H1 (cell line): ENCODE data around the gene CERS1. TPM values are rescaled to one million over a fixed set of nuclear protein-coding genes. Genes with fewer than 3 reads are reported as not detected.

Source experiments
- CTCF ChIA-PET: fragments of 300-600 bp; sonication (Branson Sonifier 250); formaldehyde crosslinking; loops from one replicate; lab custom pipeline; 2021; ENCODE audit not compliant: partially characterized antibody; lab: Charles Lee
- POLR2A ChIA-PET: fragments of 300-600 bp; sonication (Branson Sonifier 250); formaldehyde crosslinking; loops from one replicate; lab custom pipeline; 2021; ENCODE audit warnings: inconsistent platforms; ENCODE audit not compliant: partially characterized antibody; lab: Charles Lee
- DNase-seq, 2 experiments: peaks; one replicate each; pipeline versions ENCODE4 v3.0.0 to v3.0.0-alpha.2; 2010 to 2022; ENCODE audit warnings: low spot score in 2 of 2, low read depth in 1 of 2, mixed read lengths in 1 of 2
- FAIRE-seq: peaks from 2 replicates; lab custom pipeline; 2011; peaks lifted over from hg19 to GRCh38; lab: Jason Lieb, UNC
- H2AFZ ChIP-seq: 2 replicates; pipeline ENCODE4 v1.8.1; 2012; ENCODE audit warnings: low read length, inconsistent platforms
- H2AK5ac ChIP-seq: 2 replicates; pipeline ENCODE4 v1.6.1; 2013; ENCODE audit warnings: low read depth, low read length
- H2BK120ac ChIP-seq: replicated peaks from 2 replicates; pipeline ENCODE3; 2013; ENCODE audit warnings: low read depth, low read length, inconsistent platforms
- H2BK12ac ChIP-seq: 2 replicates; pipeline ENCODE4 v1.6.1; 2013; ENCODE audit warnings: low read depth, low read length
- H2BK15ac ChIP-seq: 2 replicates; pipeline ENCODE4 v1.6.1; 2013; ENCODE audit warnings: low read length
- H2BK20ac ChIP-seq: 2 replicates; pipeline ENCODE4 v1.6.1; 2013; ENCODE audit warnings: low read length
- H2BK5ac ChIP-seq: 2 replicates; pipeline ENCODE4 v1.6.1; 2013; ENCODE audit warnings: low read depth, low read length
- H3K14ac ChIP-seq: 2 replicates; pipeline ENCODE4 v1.6.1; 2013; ENCODE audit warnings: inconsistent platforms; ENCODE audit not compliant: insufficient read length
- H3K18ac ChIP-seq: 2 replicates; pipeline ENCODE4 v1.6.1; 2013; ENCODE audit warnings: low read length; ENCODE audit errors: extremely low read depth
- H3K23ac ChIP-seq: 2 replicates; pipeline ENCODE4 v1.6.1; 2013; ENCODE audit warnings: inconsistent platforms; ENCODE audit not compliant: insufficient read length
- H3K23me2 ChIP-seq: 2 replicates; pipeline ENCODE4 v1.6.1; 2013; ENCODE audit warnings: low read depth, low read length
- H3K27ac ChIP-seq: 2 replicates; pipeline ENCODE4 v1.6.1; 2011; ENCODE audit warnings: low read depth, low read length, inconsistent platforms
- H3K27me3 ChIP-seq, 4 experiments: replicated peaks in 1 of 4; 1 replicate in 1 of 4; 2 replicates in 3 of 4; pipeline versions ENCODE4 v1.6.1 to v1.8.1; 2011 to 2013; ENCODE audit warnings: low read length in 3 of 4, mild to moderate bottlenecking in 3 of 4, inconsistent platforms in 2 of 4, mixed read lengths in 2 of 4, moderate library complexity in 1 of 4; ENCODE audit not compliant: control insufficient read depth in 3 of 4, insufficient read depth in 3 of 4; ENCODE audit errors: extremely low read depth in 1 of 4
- H3K36me3 ChIP-seq, 4 experiments: 2 replicates each; pipeline versions ENCODE4 v1.6.1 to v1.8.1; 2011 to 2013; ENCODE audit warnings: mild to moderate bottlenecking in 4 of 4, low read length in 3 of 4, moderate library complexity in 2 of 4, control low read depth in 1 of 4, inconsistent platforms in 1 of 4; ENCODE audit not compliant: insufficient read depth in 4 of 4, control insufficient read depth in 2 of 4
- H3K4ac ChIP-seq: replicated peaks from 2 replicates; pipeline ENCODE3; 2013; ENCODE audit warnings: low read length, low read depth, mixed read lengths, inconsistent platforms; ENCODE audit not compliant: insufficient read length
- H3K4me1 ChIP-seq, 4 experiments: replicated peaks in 1 of 4; 1 replicate in 1 of 4; 2 replicates in 3 of 4; pipeline versions ENCODE4 v1.6.1 to v1.8.1; 2011 to 2013; ENCODE audit warnings: low read length in 3 of 4, inconsistent platforms in 2 of 4, mixed read lengths in 1 of 4; ENCODE audit not compliant: insufficient read depth in 4 of 4, control insufficient read depth in 3 of 4
- H3K4me2 ChIP-seq, 2 experiments: 2 replicates each; pipeline versions ENCODE4 v1.6.1 to v1.8.1; 2011 to 2013; ENCODE audit warnings: low read depth in 2 of 2, low read length in 2 of 2, control low read depth in 1 of 2, inconsistent platforms in 1 of 2, mild to moderate bottlenecking in 1 of 2; ENCODE audit not compliant: insufficient read depth in 1 of 2
- H3K4me3 ChIP-seq, 4 experiments: fragments of 200-600, 300-600 bp in 1 of 4; sonication (generic), shearing (Covaris generic), sonication (Bioruptor Twin) in 1 of 4; 2 replicates each; pipeline versions ENCODE4 v1.5.1 to v1.8.1; 2011 to 2016; ENCODE audit warnings: low read length in 4 of 4, low read depth in 3 of 4, control low read depth in 2 of 4, inconsistent platforms in 2 of 4, mild to moderate bottlenecking in 2 of 4, mixed read lengths in 1 of 4, moderate library complexity in 1 of 4; ENCODE audit not compliant: insufficient read depth in 2 of 4; ENCODE audit errors: extremely low read depth in 1 of 4
- H3K56ac ChIP-seq: replicated peaks from 2 replicates; pipeline ENCODE3; 2013; ENCODE audit warnings: low read depth, mild to moderate bottlenecking, mixed read lengths, low read length, inconsistent platforms; ENCODE audit not compliant: insufficient read length
- H3K79me1 ChIP-seq: 2 replicates; pipeline ENCODE4 v1.6.1; 2013; ENCODE audit warnings: low read depth, low read length, control low read depth
- H3K79me2 ChIP-seq, 2 experiments: 2 replicates each; pipeline versions ENCODE4 v1.6.1 to v1.8.1; 2012 to 2013; ENCODE audit warnings: low read length in 2 of 2, mild to moderate bottlenecking in 2 of 2, inconsistent platforms in 1 of 2; ENCODE audit not compliant: insufficient read depth in 2 of 2, control insufficient read depth in 1 of 2
- H3K9ac ChIP-seq, 4 experiments: replicated peaks in 1 of 4; 1 replicate in 1 of 4; 2 replicates in 3 of 4; pipeline versions ENCODE4 v1.6.1 to v1.8.1; 2011 to 2013; ENCODE audit warnings: low read depth in 3 of 4, low read length in 3 of 4, control low read depth in 2 of 4, mild to moderate bottlenecking in 2 of 4, moderate library complexity in 2 of 4, inconsistent platforms in 1 of 4; ENCODE audit errors: extremely low read depth in 1 of 4
- H3K9me3 ChIP-seq, 2 experiments: 2 replicates each; pipeline versions ENCODE4 v1.6.1 to v1.8.1; 2012 to 2013; ENCODE audit warnings: mild to moderate bottlenecking in 2 of 2, moderate library complexity in 2 of 2, control low read depth in 1 of 2, inconsistent platforms in 1 of 2, low read depth in 1 of 2, low read length in 1 of 2, mixed read lengths in 1 of 2; ENCODE audit not compliant: insufficient read depth in 2 of 2
- H4K20me1 ChIP-seq, 2 experiments: replicated peaks in 1 of 2; 2 replicates each; pipeline versions ENCODE3 to v1.8.1; 2011 to 2013; ENCODE audit warnings: inconsistent platforms in 2 of 2, low read length in 2 of 2, mild to moderate bottlenecking in 1 of 2; ENCODE audit not compliant: insufficient read depth in 2 of 2, control insufficient read depth in 1 of 2
- H4K5ac ChIP-seq: 2 replicates; pipeline ENCODE4 v1.6.1; 2013; ENCODE audit warnings: low read length, low read depth, mixed read lengths, inconsistent platforms; ENCODE audit not compliant: insufficient read length
- H4K8ac ChIP-seq: 2 replicates; pipeline ENCODE4 v1.8.0; 2013; ENCODE audit warnings: mild to moderate bottlenecking, moderate library complexity, low read length, inconsistent platforms; ENCODE audit not compliant: insufficient read depth; ENCODE audit errors: extremely low read depth
- H4K91ac ChIP-seq: replicated peaks from 2 replicates; pipeline ENCODE3; 2013; ENCODE audit warnings: low read length, mixed read lengths, inconsistent platforms; ENCODE audit not compliant: insufficient read length
- GABPA ChIP-seq: IDR thresholded peaks from 2 replicates; pipeline ENCODE4 v1.6.1; 2011; ENCODE audit warnings: mild to moderate bottlenecking, low read length, moderate library complexity, borderline replicate concordance; ENCODE audit not compliant: insufficient read depth
- SIN3A ChIP-seq, 2 experiments: IDR thresholded peaks in 1 of 2; conservative IDR thresholded peaks in 1 of 2; 2 replicates each; pipeline ENCODE4 v1.6.1; 2011 to 2012; ENCODE audit warnings: low read length in 2 of 2, improper control_type of control experiment in 1 of 2, low read depth in 1 of 2, mild to moderate bottlenecking in 1 of 2
- WGBS, 2 experiments: shearing (Covaris generic) in 1 of 2; methylation state at CpG; one replicate each; pipeline versions ENCODE4 v1.1.6 to v1.1.7; 2013 to 2015; ENCODE audit warnings: low lambda C conversion rate in 2 of 2, mixed read lengths in 2 of 2, inconsistent platforms in 1 of 2, low coverage in 1 of 2, missing lambda C conversion rate in 1 of 2; ENCODE audit not compliant: insufficient replicate concordance in 2 of 2, insufficient coverage in 1 of 2, insufficient read length in 1 of 2; ENCODE audit errors: extremely low coverage in 1 of 2, missing lambda C conversion rate in 1 of 2; 5-methylcytosine and 5-hydroxymethylcytosine counted together
- polyA plus RNA-seq, 7 experiments: library from polyadenylated mRNA; depleted of rRNA in 3 of 7; stranded (reverse) in 5 of 7; unstranded in 2 of 7; fragments of >200 nt in 5 of 7; fragments of 200-250 nt in 2 of 7; gene quantifications; 1 replicate in 5 of 7; 2 replicates in 1 of 7; 4 replicates in 1 of 7; pipeline versions ENCODE4 v1.2.1 to v1.2.3, GENCODE V29; 2011 to 2013; ENCODE audit warnings: missing spikeins in 2 of 7, mixed read lengths in 2 of 7
- total RNA-seq: library from RNA; stranded (reverse); fragmentation: NEBNext Ultra II Directional; extraction: Animal tissue kit (Norgen Biotek cat#: 25700); gene quantifications from 2 replicates; pipeline ENCODE4 v1.2.1, GENCODE V29; 2021
- TF ChIP-seq, protein P1 (sequence below): IDR thresholded peaks from 2 replicates; pipeline ENCODE4 v1.6.1; 2011; ENCODE audit warnings: low read length, improper control_type of control experiment
- TF ChIP-seq, protein P2 (sequence below): IDR thresholded peaks from 2 replicates; pipeline ENCODE4 v1.6.1; 2012; ENCODE audit warnings: inconsistent platforms
- TF ChIP-seq, protein P3 (sequence below): IDR thresholded peaks from 2 replicates; pipeline ENCODE4 v1.6.1; 2012; ENCODE audit warnings: inconsistent platforms

The CERS1 gene
- total and polyA plus RNA-seq, 2 of the 8 experiments (the other 6 are each of a cell fraction or from before 2014, with no cell fraction given), result 18.6 to 51.0 TPM

DNA sequence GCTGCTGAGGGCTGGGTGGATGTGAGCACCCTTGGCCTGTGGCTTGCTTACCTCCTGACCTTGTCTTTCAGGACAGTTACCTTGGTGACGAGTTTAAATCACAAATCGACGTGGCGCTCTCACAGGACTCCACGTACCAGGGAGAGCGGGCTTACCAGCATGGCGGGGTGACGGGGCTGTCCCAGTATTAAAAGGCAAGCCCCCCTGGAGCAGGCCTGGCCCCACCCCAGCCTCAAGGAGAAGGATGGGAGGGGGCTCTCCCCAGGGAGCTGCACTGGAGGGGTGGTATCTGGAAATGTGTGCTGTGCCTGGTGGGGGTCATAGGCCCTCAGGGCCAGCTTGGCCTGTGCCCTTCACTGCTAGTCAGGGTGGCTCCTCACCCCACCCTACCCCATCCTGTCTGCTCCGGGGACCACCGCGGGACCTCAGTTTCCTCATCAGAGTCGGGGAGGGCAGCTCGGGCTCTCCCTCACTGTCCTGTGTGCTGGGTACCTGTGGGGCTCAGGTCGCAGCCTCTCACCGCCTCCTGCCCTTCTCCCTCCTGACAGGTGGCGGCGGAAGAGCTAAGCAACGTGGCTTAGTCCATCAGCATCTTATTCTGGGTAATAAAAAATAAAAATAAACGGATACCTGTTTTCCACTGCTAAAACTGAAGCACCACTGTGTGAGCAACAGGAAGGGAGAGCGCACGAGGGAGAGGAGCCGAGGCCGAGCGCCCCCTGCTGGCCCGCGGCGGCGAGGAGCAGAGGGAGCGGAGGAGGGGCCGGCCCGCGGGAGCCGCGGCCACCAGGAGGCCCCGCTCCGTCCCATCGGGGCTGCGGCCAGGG is 29.8 kb downstream of the CERS1 start:
- Histone ChIP-seq H3K9ac (no peak overlapping the region), H2BK15ac (no peak overlapping the region), H4K8ac (no peak overlapping the region; the same call in 1 of the 2 replicates), H3K4me2 (no peak overlapping the region), H2BK5ac (no peak overlapping the region), H3K36me3 (peaks cover 20 to 45% (median 33%) of the 10 kb centered on the region in 4 experiments), H3K9me3 (no peaks in the 10 kb centered on the region), H3K4ac (peak overlapping the region; percentile 38), H2BK120ac (no peak overlapping the region), H2AFZ (no peak overlapping the region), H3K14ac (no peak overlapping the region), H3K18ac (no peak overlapping the region), H2BK12ac (no peak overlapping the region), H3K79me1 (no peaks in the 10 kb centered on the region; the same call in 1 of the 2 replicates), H2BK20ac (no peak overlapping the region), H4K5ac (peak overlapping the region; percentile 76), H3K4me3 (no peak overlapping the region), H3K23ac (no peak overlapping the region), H4K20me1 (peaks cover 5 to 21% of the 10 kb centered on the region in 2 experiments), H2AK5ac (no peak overlapping the region), H3K23me2 (peaks cover 4% of the 10 kb centered on the region; the same call in 1 of the 2 replicates), H3K27ac (peak overlapping the region; percentile 35; the same call in 1 of the 2 replicates), H3K79me2 (no peaks in the 10 kb centered on the region), H3K56ac (no peak overlapping the region), H3K4me1 (peaks cover 0 to 13% (median 4%) of the 10 kb centered on the region in 4 experiments; a peak in 4 of 7 replicates), H3K27me3 (peaks cover 0 to 2% (median 0%) of the 10 kb centered on the region in 4 experiments; a peak in 1 of 7 replicates), H4K91ac (no peak overlapping the region)
- no peak for FAIRE-seq
- peak in 1 of 2 experiments; percentile 96 for DNase-seq
- CTCF ChIA-PET, result interaction anchor here (0.6 to 15.1 kb wide), 24 partner anchors 10 to 414 kb away, joined by 3 to 247 read pairs (median 4); partner anchors contain the start of gene CERS1
- POLR2A ChIA-PET, result interaction anchor here (0.8 to 1.2 kb wide), 4 partner anchors 10 to 32 kb away, joined by 3 to 4 read pairs (median 4); no protein-coding TSS in a partner anchor
- WGBS, 2 experiments, result 53% methylated on average over 33 of the region's 38 CpGs; no CpG with 5 or more reads in 1 of the 2 experiments
- TF ChIP-seq, protein P1, sequence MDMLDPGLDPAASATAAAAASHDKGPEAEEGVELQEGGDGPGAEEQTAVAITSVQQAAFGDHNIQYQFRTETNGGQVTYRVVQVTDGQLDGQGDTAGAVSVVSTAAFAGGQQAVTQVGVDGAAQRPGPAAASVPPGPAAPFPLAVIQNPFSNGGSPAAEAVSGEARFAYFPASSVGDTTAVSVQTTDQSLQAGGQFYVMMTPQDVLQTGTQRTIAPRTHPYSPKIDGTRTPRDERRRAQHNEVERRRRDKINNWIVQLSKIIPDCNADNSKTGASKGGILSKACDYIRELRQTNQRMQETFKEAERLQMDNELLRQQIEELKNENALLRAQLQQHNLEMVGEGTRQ, result no peak
- TF ChIP-seq GABPA (peak; percentile 84), SIN3A (conservative IDR thresholded peaks at IDR 0.05 in 1 of 2, IDR thresholded peaks at IDR 0.05 in 1 of 2; ENCODE audit: low read depth in 1 of 2, low read length in 2 of 2) (0 out of 4 replicates have a peak, but pooled peaks of 1 of the 2 experiments have one; percentile 40)
- TF ChIP-seq, protein P2, sequence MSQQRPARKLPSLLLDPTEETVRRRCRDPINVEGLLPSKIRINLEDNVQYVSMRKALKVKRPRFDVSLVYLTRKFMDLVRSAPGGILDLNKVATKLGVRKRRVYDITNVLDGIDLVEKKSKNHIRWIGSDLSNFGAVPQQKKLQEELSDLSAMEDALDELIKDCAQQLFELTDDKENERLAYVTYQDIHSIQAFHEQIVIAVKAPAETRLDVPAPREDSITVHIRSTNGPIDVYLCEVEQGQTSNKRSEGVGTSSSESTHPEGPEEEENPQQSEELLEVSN, result peak; percentile 16; the same call in 1 of the 2 replicates
- TF ChIP-seq, protein P3, sequence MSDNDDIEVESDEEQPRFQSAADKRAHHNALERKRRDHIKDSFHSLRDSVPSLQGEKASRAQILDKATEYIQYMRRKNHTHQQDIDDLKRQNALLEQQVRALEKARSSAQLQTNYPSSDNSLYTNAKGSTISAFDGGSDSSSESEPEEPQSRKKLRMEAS, result peak; percentile 77
